ENCODE data around the gene SOX1.

The SOX1 gene

DNA sequence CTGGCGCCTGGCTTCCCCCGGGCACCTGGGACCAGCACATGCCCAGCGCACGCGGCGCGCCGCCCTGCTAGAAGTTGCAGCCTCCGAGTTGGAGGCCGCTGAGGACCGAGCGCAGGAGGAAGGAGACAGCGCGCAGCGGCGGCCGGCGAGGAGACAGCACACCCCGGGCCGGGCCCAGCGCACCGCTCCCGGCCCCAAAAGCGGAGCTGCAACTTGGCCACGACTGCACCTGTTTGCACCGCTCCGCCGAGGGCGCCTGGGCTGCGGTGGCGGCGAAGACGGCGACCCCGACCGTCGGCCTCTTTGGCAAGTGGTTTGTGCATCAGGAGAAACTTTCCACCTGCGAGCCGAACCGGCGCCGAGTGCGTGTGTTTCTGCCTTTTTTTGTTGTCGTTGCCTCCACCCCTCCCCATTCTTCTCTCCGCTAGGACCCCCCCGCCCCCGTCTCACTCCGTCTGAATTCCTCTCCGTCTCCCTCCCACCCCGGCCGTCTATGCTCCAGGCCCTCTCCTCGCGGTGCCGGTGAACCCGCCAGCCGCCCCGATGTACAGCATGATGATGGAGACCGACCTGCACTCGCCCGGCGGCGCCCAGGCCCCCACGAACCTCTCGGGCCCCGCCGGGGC, at the start of gene SOX1:
Gene SOX1, plus strand, starts transcription at position 34 of the 626 bp plus-strand sequence. Its CDS starts 510 bp downstream, at position 544.
- DNase-seq = no peak

DNA sequence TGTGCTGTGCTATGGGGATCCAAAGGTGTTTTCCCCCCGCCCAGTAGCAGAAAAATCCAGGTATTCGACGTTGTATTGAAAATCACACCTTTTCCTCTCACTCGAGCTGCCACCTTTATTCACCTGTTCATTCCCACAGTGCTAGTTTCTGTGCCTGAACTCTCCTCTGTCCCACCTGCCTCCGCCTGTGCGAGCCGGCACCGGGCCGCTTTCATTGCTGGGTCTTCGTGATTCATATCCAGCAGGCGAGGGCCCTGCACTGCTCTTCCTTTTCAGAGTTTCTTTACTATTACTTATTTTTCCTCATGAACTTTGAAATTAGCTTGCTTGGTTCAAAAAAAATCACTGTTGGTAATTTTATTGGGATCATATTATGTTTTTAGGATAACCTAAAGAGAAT, 42.4 kb upstream of the SOX1 start:
- no peak for DNase-seq

DNA sequence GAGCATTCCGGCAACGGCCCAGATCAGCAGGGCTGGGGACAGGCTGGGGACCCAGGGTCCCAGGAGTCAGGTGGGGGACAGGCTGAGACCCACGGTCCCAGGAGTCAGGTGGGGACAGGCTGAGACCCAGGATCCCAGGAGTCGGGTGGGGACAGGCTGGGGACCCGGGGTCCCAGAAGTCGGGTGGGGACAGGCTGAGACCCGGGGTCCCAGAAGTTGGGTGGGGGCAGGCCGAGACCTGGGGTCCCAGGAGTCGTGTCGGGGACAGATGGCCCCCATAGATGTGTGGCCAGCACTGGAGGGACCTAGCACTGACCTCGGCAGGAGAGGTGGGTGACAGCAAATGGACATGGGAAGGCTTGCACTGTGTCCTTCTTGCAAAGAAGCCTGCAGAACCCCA, 39.7 kb upstream of the SOX1 start:
- no peak for DNase-seq

DNA sequence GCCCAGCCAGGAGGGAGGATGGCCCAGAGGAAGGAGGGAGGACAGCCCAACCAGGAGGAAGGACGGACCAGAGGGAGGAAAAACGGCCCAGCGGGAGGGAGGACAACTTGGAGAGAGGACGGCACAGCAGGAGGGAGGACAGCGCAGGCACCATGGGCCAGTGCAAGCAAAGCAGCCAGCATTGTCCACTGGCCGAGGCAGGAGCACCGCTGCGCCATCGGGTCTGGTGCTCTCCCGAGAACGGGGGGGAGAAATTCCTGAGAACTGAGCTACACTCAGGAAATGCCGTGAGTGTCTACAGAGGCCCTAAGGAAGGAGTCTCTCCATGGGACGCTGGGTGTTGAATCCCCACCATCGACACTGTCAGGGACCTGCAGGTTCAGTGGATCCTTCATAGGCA, 38.5 kb upstream of the SOX1 start:
- DNase-seq = no peak

DNA sequence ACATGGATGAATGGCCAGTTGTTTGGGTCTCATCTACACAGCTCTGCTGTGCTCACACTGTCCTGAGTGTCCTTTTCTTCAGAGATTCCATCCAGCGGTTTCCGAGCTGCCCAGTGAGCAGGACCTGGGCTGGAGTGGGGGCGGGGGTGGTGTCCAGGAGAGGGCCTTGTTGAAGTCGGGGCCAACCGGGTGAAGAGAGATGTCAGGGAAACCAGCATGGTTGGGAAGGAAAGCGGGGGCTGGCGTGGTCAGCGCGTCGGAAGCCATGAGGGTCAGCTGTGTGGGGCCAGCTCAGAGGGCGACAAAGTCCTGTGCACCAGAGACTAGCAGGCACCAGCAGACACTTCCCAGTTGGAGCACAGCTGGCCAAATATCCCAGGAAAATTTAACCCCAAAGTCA, 37.8 kb upstream of the SOX1 start:
- DNase-seq = no peak

DNA sequence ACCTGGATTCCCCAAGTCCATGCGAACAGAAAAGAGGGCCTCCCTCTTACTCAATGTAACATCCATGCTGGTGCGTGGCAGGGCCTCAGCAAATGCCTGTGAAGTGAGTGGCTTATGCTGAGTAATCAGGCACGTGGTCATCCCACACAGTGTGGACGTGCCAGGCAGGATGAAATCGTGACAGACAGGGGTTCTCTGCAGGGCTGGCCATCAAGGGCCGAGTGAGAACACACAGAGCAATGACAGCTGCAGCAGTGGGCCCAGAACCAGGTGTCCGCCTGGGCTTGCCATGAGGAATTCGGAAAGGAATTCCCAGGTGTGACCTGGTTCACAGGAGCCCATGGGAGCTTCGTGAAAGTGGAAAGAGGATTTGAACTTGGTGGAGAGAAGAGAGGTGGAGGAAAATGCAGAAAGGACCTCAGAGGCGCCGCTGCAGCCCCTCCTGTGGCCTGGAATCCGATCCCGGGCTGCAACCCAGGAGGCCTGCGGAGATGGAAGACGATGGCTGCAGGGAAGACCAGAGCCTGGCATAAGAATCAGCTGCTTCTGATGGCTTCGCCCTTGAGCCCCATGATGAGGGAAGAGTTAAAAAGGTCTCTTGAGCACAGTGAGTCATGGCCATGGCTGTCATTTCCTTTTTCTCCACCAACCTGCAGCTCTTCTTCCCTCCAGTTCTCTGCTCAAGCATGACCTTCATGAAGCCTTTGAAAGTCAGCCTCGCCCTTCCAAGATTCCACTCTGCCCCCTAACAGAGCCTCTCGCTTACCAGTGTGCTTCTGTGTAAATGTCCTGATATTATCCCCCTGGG, 34.6 kb upstream of the SOX1 start:
- no peak for DNase-seq

DNA sequence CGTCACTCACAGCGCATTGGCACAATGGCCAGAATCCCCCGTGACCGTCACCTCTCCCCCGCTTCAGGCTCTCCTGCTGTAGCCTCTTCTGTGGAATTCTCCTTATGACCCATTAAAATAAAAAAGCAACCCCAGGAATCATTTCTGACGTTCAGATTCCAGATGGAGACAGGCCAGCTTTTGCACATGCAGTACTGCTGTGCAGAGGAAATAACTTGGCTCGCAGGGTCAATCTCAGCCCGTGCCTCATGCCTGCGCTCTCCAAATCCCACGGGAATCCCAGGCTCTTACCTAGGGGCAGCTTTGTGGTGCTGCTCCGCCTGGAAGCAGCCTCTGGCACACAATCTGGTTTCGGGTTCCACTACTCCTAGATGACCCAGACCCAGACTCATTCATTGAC, 32.7 kb upstream of the SOX1 start:
- DNase-seq = no peak

DNA sequence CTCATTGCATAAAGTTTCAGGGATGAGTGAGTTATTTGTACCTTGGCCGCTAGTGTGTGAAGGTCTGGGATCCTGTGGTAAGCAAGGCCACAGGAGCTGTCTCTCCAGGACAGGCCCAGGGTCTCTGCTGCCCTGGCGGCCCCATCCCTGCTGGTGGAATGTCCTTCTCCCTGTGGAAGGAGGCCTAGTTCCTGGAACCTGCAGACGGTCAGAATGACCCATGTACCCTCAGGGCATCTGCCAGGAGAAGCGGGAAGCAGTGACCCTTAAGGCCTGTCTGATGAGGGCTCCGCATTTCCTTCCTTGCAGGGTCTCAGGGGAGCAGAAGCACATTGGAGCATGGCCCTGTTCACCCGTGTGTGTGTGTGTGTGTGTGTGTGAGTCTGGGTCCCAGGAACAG, 32.1 kb upstream of the SOX1 start:
- no peak for DNase-seq

DNA sequence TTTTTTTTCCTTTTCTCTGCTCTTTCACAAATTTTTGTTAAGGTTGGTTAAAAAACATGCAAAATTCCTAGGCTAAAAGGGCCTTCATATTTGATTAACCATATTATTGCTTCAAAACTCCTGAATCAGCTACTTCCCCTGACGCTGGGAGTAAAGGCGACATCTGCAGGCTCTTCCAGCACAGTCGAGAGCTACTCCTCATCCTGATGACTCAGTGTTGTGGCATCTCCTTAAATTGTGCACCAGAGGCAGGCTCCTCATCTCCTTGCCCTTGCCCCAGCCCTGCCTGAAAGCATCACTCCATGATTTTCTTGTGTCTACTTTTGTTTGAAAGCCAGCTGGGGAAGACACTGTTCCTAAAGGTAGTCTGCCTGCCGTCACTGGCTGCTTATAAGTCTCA, 24.5 kb upstream of the SOX1 start:
- no peak for DNase-seq

DNA sequence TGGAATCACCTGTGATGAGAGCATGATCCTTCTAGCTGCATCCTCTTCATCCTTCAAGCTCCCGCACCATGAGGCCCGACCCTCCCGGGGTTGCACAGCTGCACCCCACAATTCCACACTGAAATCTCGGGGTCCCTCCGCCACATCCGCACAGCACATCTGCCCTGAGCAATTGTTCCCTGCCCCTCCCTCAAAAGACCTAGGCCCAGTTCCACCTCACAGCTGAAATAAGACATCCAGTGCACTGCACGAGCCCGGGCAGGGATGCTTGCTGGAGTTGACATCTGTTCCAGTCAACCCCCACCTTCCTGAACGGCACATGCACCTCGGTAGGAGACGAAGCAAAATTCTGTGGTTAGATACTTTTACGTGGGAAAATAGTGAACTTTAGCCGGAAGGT, 14.7 kb upstream of the SOX1 start:
- DNase-seq = no peak

DNA sequence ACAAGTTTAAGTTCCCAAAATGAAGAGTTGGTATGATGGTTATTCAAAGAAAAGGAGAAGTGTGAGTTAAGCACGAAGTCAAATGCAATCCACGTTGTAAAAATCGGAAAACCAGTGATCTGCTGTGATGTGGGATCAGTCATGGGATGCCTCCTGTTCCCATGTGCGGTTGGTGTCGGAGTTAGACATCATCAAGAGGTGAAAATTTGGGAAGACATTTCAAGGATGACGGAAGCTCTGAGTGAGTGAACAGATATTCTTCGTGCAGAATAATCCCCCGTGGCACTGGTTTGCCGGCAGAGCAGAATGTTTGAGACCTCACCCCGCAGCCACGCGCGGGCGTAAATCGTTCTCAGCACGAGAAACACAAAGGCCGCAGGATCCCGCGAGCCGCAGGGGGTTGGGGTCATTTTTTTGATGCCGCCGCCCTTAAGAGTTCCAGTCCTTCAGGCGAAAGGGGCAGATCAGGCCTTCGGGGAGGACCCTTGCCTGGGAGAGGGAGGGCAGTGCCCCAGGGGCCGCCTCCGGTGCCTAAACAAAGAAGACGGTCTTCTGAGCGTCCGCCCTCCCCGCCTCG, 13.7 kb upstream of the SOX1 start:
- DNase-seq = no peak

DNA sequence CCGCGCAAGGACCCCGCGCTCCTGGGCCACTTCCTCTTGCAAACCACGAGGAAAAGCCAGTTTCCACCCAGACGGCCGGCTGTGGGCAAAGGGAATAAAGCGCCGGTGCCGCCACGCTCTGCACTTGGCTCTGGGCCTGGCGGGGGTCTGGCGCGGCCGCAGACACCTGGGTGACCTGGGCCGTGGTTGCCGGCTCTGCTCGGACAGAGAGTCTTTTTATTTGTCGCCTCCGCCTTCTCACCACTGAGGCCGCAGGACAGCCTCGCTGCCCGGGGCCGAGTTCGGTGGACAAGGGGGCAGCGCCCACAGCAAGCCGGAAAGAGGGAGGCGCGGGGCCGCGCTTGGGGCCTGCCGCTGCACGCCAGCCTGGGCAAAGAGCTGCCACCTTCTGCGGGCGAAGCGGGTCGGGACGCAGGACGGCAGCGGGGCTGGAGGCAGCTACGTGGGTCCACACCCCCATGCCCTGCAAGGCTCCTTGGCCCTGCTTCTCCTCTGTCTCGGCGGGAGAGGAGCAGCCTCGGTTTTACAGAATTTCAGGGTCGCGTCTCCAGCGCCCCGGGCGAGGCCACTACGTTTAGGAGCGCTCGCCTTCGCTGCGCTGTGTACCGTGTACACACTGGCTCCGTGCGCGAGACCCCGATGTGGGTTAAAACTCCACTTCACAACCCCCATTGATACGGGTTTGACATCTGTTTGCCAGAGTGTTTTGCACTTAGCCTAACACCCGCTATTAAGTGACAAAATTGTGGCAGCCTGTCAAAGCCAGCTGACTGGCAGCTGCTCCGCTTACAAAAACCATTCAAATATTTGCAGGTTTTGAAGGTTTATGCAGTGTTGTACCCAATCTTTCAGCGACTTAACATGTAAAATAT, 13.0 kb upstream of the SOX1 start:
- no peak for DNase-seq

DNA sequence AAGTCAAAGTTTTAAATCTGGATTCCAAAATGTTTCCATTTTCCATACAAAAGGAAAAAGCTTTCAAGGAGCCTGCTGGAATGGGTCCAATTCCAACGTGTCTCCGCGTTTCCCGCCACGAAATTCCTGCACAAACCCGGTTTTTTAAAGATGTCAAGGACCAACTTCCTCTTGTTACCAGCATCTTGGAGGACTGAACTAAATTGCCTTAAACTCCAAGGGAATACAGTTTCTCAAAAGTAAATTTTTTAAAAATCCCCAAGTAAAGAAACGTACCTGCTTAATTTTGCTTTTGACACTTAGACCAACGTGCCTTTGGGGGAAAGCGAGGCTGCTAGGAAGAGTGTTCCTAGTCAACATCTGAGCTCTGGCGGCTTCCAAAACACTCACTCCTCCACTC, 12.3 kb upstream of the SOX1 start:
- no peak for DNase-seq

DNA sequence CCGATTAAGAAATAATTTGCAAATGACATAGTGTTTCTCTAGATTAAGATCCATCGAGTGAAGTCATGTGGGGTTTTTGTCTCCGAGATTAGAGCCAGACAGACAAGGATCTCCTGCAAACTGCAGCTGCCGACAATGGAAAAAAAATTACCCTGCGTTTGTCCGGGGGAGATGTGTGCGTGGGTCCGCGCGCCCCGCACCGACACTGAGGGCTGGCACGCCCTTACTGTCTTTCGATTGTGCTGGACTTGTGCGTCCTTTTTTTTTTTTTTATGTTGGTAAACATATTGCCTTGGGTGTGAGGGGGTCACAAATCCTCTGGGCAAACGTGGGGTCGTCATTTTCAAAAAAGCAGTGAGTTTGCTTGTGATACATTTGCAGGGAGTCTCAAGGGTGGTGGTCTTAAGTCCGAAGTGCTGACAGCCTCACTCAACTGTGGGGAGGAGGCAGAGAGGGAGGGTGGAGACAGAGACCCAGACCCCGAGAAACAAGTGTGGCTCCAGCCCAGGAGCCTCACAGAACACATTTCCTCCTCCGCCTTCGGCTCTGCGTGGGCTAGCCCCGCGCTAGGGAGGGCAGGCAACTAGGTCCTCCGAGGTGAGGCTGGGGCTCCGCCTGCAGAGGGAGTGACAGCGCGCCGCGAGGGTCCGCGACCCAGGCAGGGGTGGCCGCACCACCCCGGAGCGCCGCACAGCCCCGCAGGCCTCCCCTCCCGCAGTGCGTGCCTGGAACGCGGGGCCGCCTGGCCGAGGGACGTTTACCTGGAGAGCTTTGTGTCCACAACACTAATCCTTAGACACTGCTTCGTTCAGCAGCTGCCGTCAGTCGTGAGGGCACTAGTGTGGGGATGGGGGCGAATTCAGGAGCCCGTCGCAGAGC, 11.7 kb upstream of the SOX1 start:
- no peak for DNase-seq

DNA sequence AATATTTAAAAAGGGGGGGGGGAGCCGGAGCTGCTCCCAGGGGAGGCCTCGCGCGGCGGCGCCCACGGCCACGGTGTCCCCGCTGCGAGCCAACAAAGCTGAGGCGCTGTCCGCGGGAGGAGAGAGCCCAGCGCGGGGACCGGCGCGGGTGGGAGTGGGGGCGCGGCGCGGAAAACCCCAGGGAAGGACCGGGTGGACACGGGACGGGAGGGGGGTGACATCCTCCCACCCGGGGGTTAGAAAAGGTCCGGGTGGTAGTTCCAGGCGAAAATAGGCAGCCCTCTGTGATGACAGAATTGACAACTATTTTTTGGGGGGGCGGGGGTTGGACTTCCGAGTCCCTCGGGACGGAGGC, 11.1 kb upstream of the SOX1 start:
- no peak for DNase-seq

DNA sequence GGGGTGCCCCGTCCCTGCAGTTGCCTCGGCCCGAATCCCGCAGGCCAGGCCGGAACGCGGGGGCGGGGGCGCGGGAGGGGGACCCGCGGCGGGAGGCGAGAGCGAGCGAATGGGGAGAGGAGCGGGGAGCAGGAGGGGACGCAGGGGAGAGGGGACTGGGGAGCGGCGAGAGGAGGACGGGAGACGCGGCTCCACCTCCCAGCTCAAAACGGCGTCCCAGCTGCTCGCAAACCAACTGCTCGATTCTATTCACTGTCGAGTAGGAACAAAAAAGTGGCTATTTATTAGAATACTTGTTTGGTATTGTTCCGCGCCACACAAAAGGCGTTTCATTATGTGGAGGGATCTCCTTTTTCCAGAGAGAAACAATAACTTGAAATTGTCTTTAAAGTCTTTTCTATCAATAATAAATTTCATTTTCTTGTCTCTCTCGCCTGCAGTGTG, 10.6 kb upstream of the SOX1 start:
- no peak for DNase-seq

DNA sequence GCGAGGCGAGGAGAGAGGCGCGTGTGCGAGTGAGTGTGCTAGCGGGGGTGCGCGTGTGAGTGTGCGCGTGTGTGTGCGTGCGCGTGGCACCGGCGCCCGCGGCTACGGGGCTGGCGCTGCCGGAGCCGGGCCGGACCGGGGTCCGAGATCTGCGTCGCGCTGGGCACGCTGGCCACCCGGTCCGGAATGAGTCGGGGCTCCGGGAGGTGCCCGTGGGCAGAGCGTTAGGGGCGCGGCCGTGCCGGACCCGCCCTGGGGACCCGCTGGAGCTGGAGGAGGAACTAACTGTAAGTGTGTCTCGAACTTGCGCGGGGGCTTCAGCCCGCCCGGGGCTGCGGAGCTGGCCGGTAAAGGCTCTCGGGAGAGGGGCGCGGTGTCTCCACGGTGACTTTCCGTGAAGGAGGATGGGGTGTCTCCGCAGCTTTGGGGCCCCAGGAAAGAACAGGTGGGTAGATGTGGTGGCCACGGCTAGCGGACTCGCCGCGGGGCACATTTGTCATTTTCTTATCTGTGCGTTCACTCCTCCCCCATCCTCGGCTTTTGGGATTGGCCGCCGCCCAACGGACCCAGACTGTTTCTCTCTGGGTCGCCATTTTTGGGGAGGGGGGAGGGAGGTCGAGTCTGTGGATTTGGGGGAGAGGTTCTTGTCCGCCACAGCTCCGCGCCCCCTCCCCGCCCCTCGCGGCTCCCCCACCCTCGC, 10.1 kb upstream of the SOX1 start:
- DNase-seq = no peak

DNA sequence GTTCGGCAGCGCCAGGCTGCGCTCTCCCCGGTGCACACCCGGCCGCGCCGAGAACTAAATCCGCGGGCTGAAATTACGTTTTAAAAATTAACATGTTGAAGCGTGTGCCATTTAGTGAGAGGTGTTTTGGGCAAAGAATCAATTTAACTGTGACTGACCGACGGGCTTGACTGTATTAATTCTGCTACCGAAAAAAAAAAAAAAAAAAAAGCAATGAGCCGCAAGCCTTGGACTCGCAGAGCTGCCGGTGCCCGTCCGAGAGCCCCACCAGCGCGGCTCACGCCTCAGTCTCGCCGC, 9.6 kb upstream of the SOX1 start:
- DNase-seq = no peak

DNA sequence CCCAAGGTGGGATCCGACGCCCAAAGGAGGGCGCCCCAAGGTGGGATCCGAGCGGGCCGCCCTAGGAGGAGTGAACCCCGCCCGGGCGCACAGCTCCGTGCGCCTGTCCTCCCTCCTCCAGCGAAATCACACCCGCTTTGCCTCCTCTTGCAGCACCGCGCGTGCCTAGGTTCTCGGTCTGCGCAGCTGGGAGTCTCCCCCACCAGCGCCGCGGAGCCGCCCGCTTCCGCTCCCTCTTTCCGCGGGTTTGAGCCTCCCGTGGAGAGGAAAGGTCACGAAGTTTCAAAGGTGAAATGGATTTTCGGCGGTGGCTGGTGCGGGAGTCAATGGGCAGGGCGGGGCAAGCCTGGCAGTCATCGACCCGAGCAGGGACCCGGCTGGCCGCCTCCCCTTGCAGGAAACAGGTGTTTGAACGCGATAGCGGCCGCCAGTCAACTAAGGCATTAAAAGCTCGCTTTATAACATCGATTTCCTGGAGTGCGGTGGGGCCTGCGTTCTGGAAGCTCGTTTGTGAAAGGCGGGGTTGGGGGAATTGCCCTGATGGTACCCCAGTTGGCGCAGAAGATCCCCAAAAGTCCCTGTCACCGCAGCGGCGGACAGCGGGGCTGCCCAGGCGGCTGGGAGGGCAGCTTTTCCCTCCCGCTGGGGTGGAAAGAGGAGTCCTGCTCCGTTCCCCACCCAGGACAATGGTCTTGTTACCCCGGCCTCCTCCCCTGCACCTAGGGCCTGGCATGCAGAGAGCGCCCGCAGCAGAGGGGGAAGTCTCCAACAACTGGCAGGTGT, 9.0 kb upstream of the SOX1 start:
- no peak for DNase-seq

DNA sequence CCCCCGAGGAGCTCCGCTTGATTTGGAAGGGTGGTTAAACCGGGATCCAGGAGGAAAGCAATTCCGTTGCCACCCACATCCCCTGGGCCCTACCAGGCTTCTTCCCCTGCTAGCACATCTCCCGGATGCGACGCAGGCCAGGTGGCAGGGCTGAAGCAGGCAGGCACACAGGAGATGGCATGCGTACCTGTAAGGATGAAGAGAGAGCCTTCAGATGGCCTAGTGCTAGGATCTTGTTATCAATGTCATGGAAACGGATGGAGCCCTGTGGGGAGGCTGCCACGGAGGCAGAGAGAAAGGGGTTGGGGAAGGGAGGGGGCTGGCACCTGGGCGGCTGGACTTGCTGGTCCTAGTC, 8.5 kb upstream of the SOX1 start:
- DNase-seq = no peak

DNA sequence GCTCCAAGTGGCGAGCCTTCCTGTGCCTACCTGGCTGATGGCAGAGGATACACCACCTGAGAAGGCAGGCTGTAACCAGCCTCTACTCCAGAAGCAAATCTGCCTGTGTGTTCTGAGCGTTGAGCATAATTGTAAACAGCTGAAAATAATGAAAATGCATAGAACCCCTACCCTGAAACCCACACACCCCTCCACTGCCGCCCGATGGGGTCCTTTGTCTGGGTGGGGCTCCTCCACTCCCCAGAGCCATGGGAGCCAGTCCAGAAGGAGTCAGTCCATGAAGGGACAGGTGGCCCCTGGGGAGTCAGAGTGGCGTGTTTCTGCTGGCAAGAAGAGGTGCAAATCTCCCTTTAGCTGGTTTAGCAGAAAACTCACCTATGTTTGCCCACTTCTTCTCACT, 8.0 kb upstream of the SOX1 start:
- DNase-seq = no peak
